Right cardiac atrium (tissue), 5 donors: ENCODE results near the gene RCCD1. TPM values are rescaled to one million over a fixed set of nuclear protein-coding genes. Genes with fewer than 3 reads are reported as not detected.

ENCODE experiments used
- ATAC-seq, 2 donors: fragments of 200-7000 bp; cut with Tn5 transposase; one replicate each; pipeline versions ENCODE4 v1.8.0 to v1.9.1; 2020; ENCODE audit warnings: moderate library complexity in 2 of 2, mild to moderate bottlenecking in 1 of 2
- DNase-seq, 3 donors: peaks; one replicate each; pipeline ENCODE4 v3.0.0-alpha.2; 2020
- H3K27ac ChIP-seq: one replicate; pipeline ENCODE4 v1.5.1; 2013; ENCODE audit warnings: mild to moderate bottlenecking, low read length, control low read depth, moderate library complexity
- H3K27me3 ChIP-seq: one replicate; pipeline ENCODE4 v1.6.1; 2013; ENCODE audit not compliant: control insufficient read depth, insufficient read depth
- H3K4me1 ChIP-seq: one replicate; pipeline ENCODE4 v1.6.1; 2013; ENCODE audit warnings: low read length; ENCODE audit not compliant: control insufficient read depth, insufficient read depth
- H3K4me3 ChIP-seq: one replicate; pipeline ENCODE4 v1.5.1; 2013; ENCODE audit warnings: low read length, control low read depth
- H3K9me3 ChIP-seq: one replicate; pipeline ENCODE4 v1.6.1; 2013; ENCODE audit warnings: low read length; ENCODE audit not compliant: control insufficient read depth
- WGBS: extraction: QIAGEN DNeasy Blood & Tissue Kit; methylation state at CpG from one replicate; pipeline ENCODE4 v1.1.7; 2013; 5-methylcytosine and 5-hydroxymethylcytosine counted together
- intact Hi-C, 4 donors: fragments of 100-400 bp; cut with DNase I; formaldehyde crosslinking; loops; one replicate each; pipeline versions ENCODE4 v1.11.0 to v1.14.0; 2022 to 2023
- polyA plus RNA-seq: library from polyadenylated mRNA; stranded (reverse); fragments of 200-250 nt; gene quantifications from one replicate; pipeline ENCODE4 v1.2.3, GENCODE V29; 2013
- total RNA-seq, 4 donors: library from RNA; stranded (reverse); fragmentation: NEBNext Ultra II Directional; extraction: Animal tissue kit (Norgen Biotek cat#: 25700); gene quantifications; one replicate each; pipeline ENCODE4 v1.2.1, GENCODE V29; 2021
- donor health status: healthy with polysubstance abuse.
- donor health status: DM: no; HTN: yes; CAD: no.
- donor health status: DM: no; HTN: no; CAD: no.
- donor health status: DM: no; HTN: yes; CAD: no; lungs with severe emphysema.
- donor health status: DM: yes; HTN: yes; CAD: no.

Gene RCCD1
- total and polyA plus RNA-seq, 5 donors, result 8.7 to 14.8 (median 13.4) TPM

DNA sequence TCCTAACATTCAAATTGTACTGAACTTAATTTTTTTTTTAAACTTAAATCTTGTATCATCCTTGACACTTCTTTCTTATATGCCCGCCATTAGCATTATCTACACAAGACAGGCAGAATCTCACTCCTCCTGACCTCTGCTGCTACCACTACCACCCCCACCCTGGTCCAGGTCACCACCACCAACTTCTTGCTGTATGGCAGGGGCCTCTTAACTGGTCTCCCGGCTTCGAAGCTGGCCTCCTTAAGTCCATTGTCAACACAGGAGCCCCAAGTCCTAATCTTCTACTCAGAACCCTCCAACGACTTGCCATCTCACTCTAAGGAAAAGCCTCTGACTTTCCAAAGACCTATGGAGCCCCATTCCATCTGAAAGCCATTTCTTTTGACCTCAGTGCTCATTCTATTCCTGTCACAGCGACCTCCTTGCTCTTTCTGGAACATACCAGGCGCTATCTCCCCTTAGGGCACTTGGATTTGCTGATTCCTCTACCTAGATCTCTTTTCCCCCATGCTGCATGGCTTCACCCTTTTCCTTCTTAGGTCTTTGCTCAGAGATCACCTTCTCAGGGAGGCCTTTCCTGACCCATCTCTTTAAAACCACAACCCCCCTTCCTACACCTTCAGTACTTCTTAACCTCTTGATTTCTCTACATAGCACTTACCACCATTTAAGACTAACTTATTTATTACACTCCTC, 37.1 kb downstream of the RCCD1 start:
- 81% methylated on average over 6 of the region's 6 CpGs for WGBS
- DNase-seq (no peak), ATAC-seq (no peak)
- Histone ChIP-seq H3K27me3 (no peaks in the 10 kb centered on the region), H3K4me3 (no peak overlapping the region), H3K9me3 (no peaks in the 10 kb centered on the region), H3K27ac (no peak overlapping the region), H3K4me1 (no peaks in the 10 kb centered on the region)
- intact Hi-C loops, result no loop called here

GRCh38 chr15:90994059-90994416, 39.4 kb downstream of the RCCD1 start:
- Histone ChIP-seq H3K27ac (peak overlapping the region; percentile 24), H3K27me3 (no peaks in the 10 kb centered on the region), H3K9me3 (no peaks in the 10 kb centered on the region), H3K4me3 (peak overlapping the region; percentile 77), H3K4me1 (no peaks in the 10 kb centered on the region)
- ATAC-seq (peak; percentile 17 to 49), DNase-seq (peak in 1 of 3 donors; percentile 69)
- intact Hi-C loops, result no loop called here
- WGBS, result under 1% methylated on average over 50 of the region's 50 CpGs

GRCh38 chr15:90994417-90995311, 40.0 kb downstream of the RCCD1 start, which contains the start of gene PRC1:
TSS of gene PRC1 (minus strand) at chr15:90994535. CDS start at chr15:90994417, 118 bp downstream.
- Histone ChIP-seq H3K4me3 (peak within 1 kb of the TSS; percentile 77), H3K27me3 (no peaks in the 10 kb centered on the region), H3K27ac (peak within 1 kb of the TSS; percentile 73), H3K9me3 (no peaks in the 10 kb centered on the region), H3K4me1 (no peaks in the 10 kb centered on the region)
- ATAC-seq (peak; percentile 100), DNase-seq (peak; percentile 99)
- intact Hi-C loops, result no loop called here
- WGBS, result under 1% methylated on average over 75 of the region's 75 CpGs

DNA sequence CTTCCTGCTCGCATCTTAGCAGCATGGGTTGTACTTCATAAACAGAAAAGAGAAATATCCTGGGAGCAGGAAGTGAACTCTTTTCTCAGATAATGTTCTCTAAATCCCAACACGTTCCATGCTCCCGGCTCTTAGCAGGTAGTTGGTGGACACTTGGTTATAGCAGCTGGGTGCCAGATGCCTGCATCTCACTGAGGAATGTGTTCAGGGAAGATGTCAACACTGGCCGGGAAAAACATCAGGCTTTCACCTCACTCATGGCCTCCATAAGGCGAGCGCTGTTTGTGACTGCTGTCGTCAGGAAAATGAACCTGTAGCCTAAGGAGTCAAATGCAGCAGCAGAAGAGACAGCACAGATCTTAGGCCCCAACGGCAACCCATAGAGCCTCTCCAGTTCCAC, 44.1 kb downstream of the RCCD1 start:
- Histone ChIP-seq H3K4me1 (no peaks in the 10 kb centered on the region), H3K9me3 (no peaks in the 10 kb centered on the region), H3K27ac (no peak overlapping the region), H3K4me3 (no peak overlapping the region), H3K27me3 (no peaks in the 10 kb centered on the region)
- WGBS, result 75% methylated on average over 8 of the region's 8 CpGs
- no peak for DNase-seq
- intact Hi-C loops, result no loop called here
- ATAC-seq, result no peak

GRCh38 chr15:91001209-91001608, 46.5 kb downstream of the RCCD1 start:
- intact Hi-C loops, result no loop called here
- Histone ChIP-seq H3K27ac (no peak overlapping the region), H3K4me1 (no peaks in the 10 kb centered on the region), H3K9me3 (no peaks in the 10 kb centered on the region), H3K27me3 (no peaks in the 10 kb centered on the region), H3K4me3 (no peak overlapping the region)
- no peak for ATAC-seq
- DNase-seq, result no peak
- 88% methylated on average over 3 of the region's 3 CpGs for WGBS

GRCh38 chr15:91007266-91007665, 52.6 kb downstream of the RCCD1 start:
- DNase-seq, result no peak
- H3K4me3 ChIP-seq, result no peak overlapping the region
- H3K27ac ChIP-seq, result no peak overlapping the region
- intact Hi-C loops, result no loop called here
- 94% methylated on average over 3 of the region's 3 CpGs for WGBS
- ATAC-seq, result peak in 1 of 2 donors; percentile 24
- no peaks in the 10 kb centered on the region for H3K9me3 ChIP-seq
- H3K27me3 ChIP-seq, result no peaks in the 10 kb centered on the region
- H3K4me1 ChIP-seq, result no peaks in the 10 kb centered on the region

Other genes starting within 250 kb of the RCCD1 start
- 10 to 100 TPM in 3 of 4 donors, 1 to 10 TPM in 1; 8.1 to 45.3 (median 29.0) TPM for gene BLM, start 237.5 kb upstream of the RCCD1 start, total RNA-seq
- gene BLM, start 237.5 kb upstream of the RCCD1 start, polyA plus RNA-seq, result 17.3 TPM
- gene FURIN, start 86.3 kb upstream of the RCCD1 start, total RNA-seq, result 10 to 100 TPM; 57.4 to 69.0 (median 60.8) TPM
- 60.1 TPM for gene FURIN, start 86.3 kb upstream of the RCCD1 start, polyA plus RNA-seq
- 10 to 100 TPM; 15.6 to 21.0 (median 18.0) TPM for gene FES, start 70.4 kb upstream of the RCCD1 start, total RNA-seq
- gene FES, start 70.4 kb upstream of the RCCD1 start, polyA plus RNA-seq, result 17.6 TPM
- 100 to 1,000 TPM in 2 of 4 donors, 10 to 100 TPM in 2; 75.9 to 118 (median 93.4) TPM for gene MAN2A2, start 51.6 kb upstream of the RCCD1 start, total RNA-seq
- 41.6 TPM for gene MAN2A2, start 51.6 kb upstream of the RCCD1 start, polyA plus RNA-seq
- 10 to 100 TPM; 13.5 to 17.7 (median 17.0) TPM for gene HDDC3, start 22.3 kb upstream of the RCCD1 start, total RNA-seq
- gene HDDC3, start 22.3 kb upstream of the RCCD1 start, polyA plus RNA-seq, result 22.2 TPM
- 10 to 100 TPM; 26.2 to 32.8 (median 29.9) TPM for gene UNC45A, start 19.6 kb upstream of the RCCD1 start, total RNA-seq
- gene UNC45A, start 19.6 kb upstream of the RCCD1 start, polyA plus RNA-seq, result 24.0 TPM
- 1 to 10 TPM; 5.1 to 8.7 (median 6.9) TPM for gene PRC1, start 39.7 kb downstream of the RCCD1 start, total RNA-seq
- gene PRC1, start 39.7 kb downstream of the RCCD1 start, polyA plus RNA-seq, result 5.7 TPM
- 1 to 10 TPM; 3.8 to 7.6 (median 6.8) TPM for gene VPS33B, start 67.7 kb downstream of the RCCD1 start, total RNA-seq
- 4.2 TPM for gene VPS33B, start 67.7 kb downstream of the RCCD1 start, polyA plus RNA-seq
- 1 to 10 TPM in 3 of 4 donors, under 1 TPM in 1; 0.69 to 1.7 (median 1.4) TPM for gene SV2B, start 145.4 kb downstream of the RCCD1 start, total RNA-seq
- gene SV2B, start 145.4 kb downstream of the RCCD1 start, polyA plus RNA-seq, result 0.34 TPM